Esophagus squamous epithelium (tissue), 4 donors: ENCODE measurements around the gene HHIP.

Source experiments
- CTCF ChIP-seq, 6 experiments: fragments of 450-650 bp in 4 of 6; fragments of 200-600 bp in 2 of 6; sonication (generic) in 2 of 6; IDR thresholded peaks; one replicate each; pipeline ENCODE4 v1.5.1; 2016 to 2019; ENCODE audit warnings: antibody characterized with exemption in 6 of 6, mild to moderate bottlenecking in 4 of 6, moderate library complexity in 4 of 6
- POLR2A ChIP-seq, 4 donors: fragments of 450-650 bp; IDR thresholded peaks; one replicate each; pipeline ENCODE4 v1.6.1; 2017; ENCODE audit warnings: antibody characterized with exemption in 4 of 4, mild to moderate bottlenecking in 4 of 4, moderate library complexity in 3 of 4

- no peak for TF ChIP-seq CTCF (IDR thresholded peaks at IDR 0.05)
- no peak for TF ChIP-seq POLR2A (IDR thresholded peaks at IDR 0.05)
Measured at GRCh38 chr4:144699565-144699964, 53.6 kb downstream of the HHIP start.
